A549 treated with ZK216348 at 1 μM for 4 hours (cell line): ENCODE data around the gene HTR1D. TPM values are rescaled to one million over a fixed set of nuclear protein-coding genes. Genes with fewer than 3 reads are reported as not detected.

Experiments
- total RNA-seq: library from RNA; stranded (reverse); fragments of 200-300 nt; extraction: Qiagen RNA extraction; gene quantifications from 5 replicates; pipeline ENCODE4 v1.2.3, GENCODE V29; 2022; ENCODE audit warnings: low read depth

The HTR1D gene
- total RNA-seq: 12.6 to 18.2 TPM (median 15.3 TPM) in 5 replicates

GRCh38 chr1:23217421-23218115, at the start of gene HTR1D:
Gene HTR1D, minus strand, starts transcription at chr1:23217502. Its CDS starts 23,283 bp downstream, at chr1:23194219.

GRCh38 chr1:23168445-23169194, 48.7 kb downstream of the HTR1D start, which contains the start of gene LUZP1:
Gene LUZP1, minus strand, starts transcription at chr1:23168856.

Other genes starting within 250 kb of the HTR1D start
- not detected in 5 replicates for gene LACTBL1, start 244.6 kb downstream of the HTR1D start, total RNA-seq
- gene TEX46, start 201.7 kb downstream of the HTR1D start, total RNA-seq: not detected in 5 replicates
- 86.9 to 99.9 TPM (median 92.3 TPM) in 5 replicates for gene KDM1A, start 198.0 kb downstream of the HTR1D start, total RNA-seq
- 19.0 to 28.1 TPM (median 21.0 TPM) in 5 replicates for gene LUZP1, start 48.6 kb downstream of the HTR1D start, total RNA-seq
- 164 to 229 TPM (median 176 TPM) in 5 replicates for gene HNRNPR, start 126.8 kb upstream of the HTR1D start, total RNA-seq
- 5.1 to 6.7 TPM (median 5.6 TPM) in 5 replicates for gene ZNF436, start 152.3 kb upstream of the HTR1D start, total RNA-seq
- gene TCEA3, start 207.2 kb upstream of the HTR1D start, total RNA-seq: 0.42 to 0.72 TPM (median 0.46 TPM) in 4 of 5 replicates, not detected in the other